HFF-Myc (cell line): ENCODE measurements around the gene MTHFD2.

Experiments
- DNase-seq: peaks from one replicate; pipeline ENCODE4 v3.0.0-alpha.2; 2011; ENCODE audit warnings: low read depth; ENCODE audit errors: extremely low read depth
- H3K4me3 ChIP-seq: replicated peaks from 2 replicates; pipeline ENCODE4 v1.5.1; 2011; ENCODE audit warnings: low read depth, mild to moderate bottlenecking, control low read depth, low read length
- CTCF ChIP-seq: IDR thresholded peaks from 2 replicates; pipeline ENCODE4 v1.5.1; 2012; ENCODE audit warnings: mild to moderate bottlenecking, low read depth, low read length, control low read depth; ENCODE audit errors: missing control alignments

Gene MTHFD2

GRCh38 chr2:74194799-74195198, 3.6 kb upstream of the MTHFD2 start:
- H3K4me3 ChIP-seq: no peak overlapping the region
- no peak for DNase-seq
- TF ChIP-seq CTCF: no peak

- DNase-seq: no peak
- TF ChIP-seq CTCF: no peak
- no peak overlapping the region for H3K4me3 ChIP-seq
Observed at GRCh38 chr2:74197049-74197448, 1.4 kb upstream of the MTHFD2 start.

GRCh38 chr2:74198023-74198460, 373 bp upstream of the MTHFD2 start:
- no peak for TF ChIP-seq CTCF
- peak overlapping the region; percentile 94 for H3K4me3 ChIP-seq
- DNase-seq: peak; percentile 97

- TF ChIP-seq CTCF: no peak
- DNase-seq: no peak
- peak overlapping the region; percentile 94 for H3K4me3 ChIP-seq
Observed at GRCh38 chr2:74199275-74199701, 873 bp downstream of the MTHFD2 start.

GRCh38 chr2:74199871-74200305, 1.5 kb downstream of the MTHFD2 start:
- TF ChIP-seq CTCF: no peak
- peak overlapping the region; percentile 94 for H3K4me3 ChIP-seq
- DNase-seq: no peak

- no peak for TF ChIP-seq CTCF
- DNase-seq: no peak
- H3K4me3 ChIP-seq: peak overlapping the region; percentile 94
Observed at GRCh38 chr2:74201196-74201595, 2.8 kb downstream of the MTHFD2 start.

GRCh38 chr2:74201596-74201995, 3.2 kb downstream of the MTHFD2 start:
- peak overlapping the region; percentile 94 for H3K4me3 ChIP-seq
- no peak for DNase-seq
- TF ChIP-seq CTCF: no peak
